Measurements from ENCODE around the gene KIR2DL1.
"Not testable (repeated sequence)": the region's sequence is repeated elsewhere in the genome, so short reads cannot be mapped to it uniquely, and the experiment has no call there.

The KIR2DL1 gene

GRCh38 chr19:54744080-54744479 lies 25.5 kb upstream of the KIR2DL1 start:
- H3K36me3 ChIP-seq (ENCODE audit: control insufficient read depth in 1 of 2, insufficient read depth in 2 of 2, low read depth in 1 of 2, low read length in 2 of 2); H3K79me1 ChIP-seq (replicated peaks; ENCODE audit: low read length, poor library complexity, severe bottlenecking); H3K27ac ChIP-seq (ENCODE audit: low read length, poor library complexity, severe bottlenecking); H4K91ac ChIP-seq (ENCODE audit: low read length); H3K4me2 ChIP-seq (ENCODE audit: low read length, poor library complexity, severe bottlenecking); H2BK5ac ChIP-seq (ENCODE audit: low read depth, low read length, poor library complexity, severe bottlenecking); H3K14ac ChIP-seq (ENCODE audit: low read length in 2 of 2); H3K27me3 ChIP-seq (ENCODE audit: control insufficient read depth in 1 of 2, insufficient read depth in 1 of 2, low read length in 2 of 2); H3K4ac ChIP-seq (ENCODE audit: low read depth in 1 of 2, low read length in 2 of 2); H3K4me1 ChIP-seq (ENCODE audit: control insufficient read depth, insufficient read depth, low read depth, low read length); DNase-seq; H2BK120ac ChIP-seq (ENCODE audit: low read depth, low read length); H3K18ac ChIP-seq (ENCODE audit: low read depth in 1 of 2, low read length in 2 of 2); H2BK12ac ChIP-seq (ENCODE audit: low read length in 2 of 2); H2AK5ac ChIP-seq (ENCODE audit: low read length, severe bottlenecking); H3K9me3 ChIP-seq (ENCODE audit: control insufficient read depth, low read length); H4K8ac ChIP-seq (ENCODE audit: low read length); H3K9ac ChIP-seq (ENCODE audit: low read length); H3K23ac ChIP-seq (ENCODE audit: low read length in 2 of 2); H2BK15ac ChIP-seq (ENCODE audit: low read depth, poor library complexity, severe bottlenecking); H2AFZ ChIP-seq (ENCODE audit: low read depth, low read length); H3K4me3 ChIP-seq (ENCODE audit: insufficient read depth in 1 of 2, low read depth in 1 of 2, low read length in 2 of 2): not testable (repeated sequence)
- 14% methylated on average over 1 of the region's 5 CpGs for WGBS

- H3K79me1 ChIP-seq (replicated peaks; ENCODE audit: low read length, poor library complexity, severe bottlenecking); H3K4me2 ChIP-seq (ENCODE audit: low read length, poor library complexity, severe bottlenecking); H3K36me3 ChIP-seq (ENCODE audit: control insufficient read depth in 1 of 2, insufficient read depth in 2 of 2, low read depth in 1 of 2, low read length in 2 of 2); H3K4me1 ChIP-seq (ENCODE audit: control insufficient read depth, insufficient read depth, low read depth, low read length); H3K4me3 ChIP-seq (ENCODE audit: insufficient read depth in 1 of 2, low read depth in 1 of 2, low read length in 2 of 2); H3K14ac ChIP-seq (ENCODE audit: low read length in 2 of 2); H3K4ac ChIP-seq (ENCODE audit: low read depth in 1 of 2, low read length in 2 of 2); H3K27me3 ChIP-seq (ENCODE audit: control insufficient read depth in 1 of 2, insufficient read depth in 1 of 2, low read length in 2 of 2); H2BK15ac ChIP-seq (ENCODE audit: low read depth, poor library complexity, severe bottlenecking); H2AFZ ChIP-seq (ENCODE audit: low read depth, low read length); H2BK12ac ChIP-seq (ENCODE audit: low read length in 2 of 2); H4K91ac ChIP-seq (ENCODE audit: low read length); H3K18ac ChIP-seq (ENCODE audit: low read depth in 1 of 2, low read length in 2 of 2); H3K9me3 ChIP-seq (ENCODE audit: control insufficient read depth, low read length); H4K8ac ChIP-seq (ENCODE audit: low read length); H3K9ac ChIP-seq (ENCODE audit: low read length); H2AK5ac ChIP-seq (ENCODE audit: low read length, severe bottlenecking); H2BK120ac ChIP-seq (ENCODE audit: low read depth, low read length); H2BK5ac ChIP-seq (ENCODE audit: low read depth, low read length, poor library complexity, severe bottlenecking); H3K27ac ChIP-seq (ENCODE audit: low read length, poor library complexity, severe bottlenecking); DNase-seq; H3K23ac ChIP-seq (ENCODE audit: low read length in 2 of 2): not testable (repeated sequence)
- WGBS = 78% methylated on average over 5 of the region's 9 CpGs
Observed at GRCh38 chr19:54747614-54748322, 21.8 kb upstream of the KIR2DL1 start.

- not testable (repeated sequence) for H2AFZ ChIP-seq (ENCODE audit: low read depth, low read length); H3K4ac ChIP-seq (ENCODE audit: low read depth in 1 of 2, low read length in 2 of 2); H2AK5ac ChIP-seq (ENCODE audit: low read length, severe bottlenecking); H3K9me3 ChIP-seq (ENCODE audit: control insufficient read depth, low read length); H3K9ac ChIP-seq (ENCODE audit: low read length); H4K8ac ChIP-seq (ENCODE audit: low read length); DNase-seq; H3K4me2 ChIP-seq (ENCODE audit: low read length, poor library complexity, severe bottlenecking); H3K14ac ChIP-seq (ENCODE audit: low read length in 2 of 2); H2BK12ac ChIP-seq (ENCODE audit: low read length in 2 of 2); H3K79me1 ChIP-seq (replicated peaks; ENCODE audit: low read length, poor library complexity, severe bottlenecking); H3K27ac ChIP-seq (ENCODE audit: low read length, poor library complexity, severe bottlenecking); H3K18ac ChIP-seq (ENCODE audit: low read depth in 1 of 2, low read length in 2 of 2); H2BK5ac ChIP-seq (ENCODE audit: low read depth, low read length, poor library complexity, severe bottlenecking); H3K4me1 ChIP-seq (ENCODE audit: control insufficient read depth, insufficient read depth, low read depth, low read length); H2BK15ac ChIP-seq (ENCODE audit: low read depth, poor library complexity, severe bottlenecking); H3K23ac ChIP-seq (ENCODE audit: low read length in 2 of 2); H3K36me3 ChIP-seq (ENCODE audit: control insufficient read depth in 1 of 2, insufficient read depth in 2 of 2, low read depth in 1 of 2, low read length in 2 of 2); H2BK120ac ChIP-seq (ENCODE audit: low read depth, low read length); H4K91ac ChIP-seq (ENCODE audit: low read length); H3K27me3 ChIP-seq (ENCODE audit: control insufficient read depth in 1 of 2, insufficient read depth in 1 of 2, low read length in 2 of 2); H3K4me3 ChIP-seq (ENCODE audit: insufficient read depth in 1 of 2, low read depth in 1 of 2, low read length in 2 of 2)
- 36% methylated on average over 6 of the region's 6 CpGs for WGBS
Observed at GRCh38 chr19:54750276-54750675, 19.3 kb upstream of the KIR2DL1 start.

DNA sequence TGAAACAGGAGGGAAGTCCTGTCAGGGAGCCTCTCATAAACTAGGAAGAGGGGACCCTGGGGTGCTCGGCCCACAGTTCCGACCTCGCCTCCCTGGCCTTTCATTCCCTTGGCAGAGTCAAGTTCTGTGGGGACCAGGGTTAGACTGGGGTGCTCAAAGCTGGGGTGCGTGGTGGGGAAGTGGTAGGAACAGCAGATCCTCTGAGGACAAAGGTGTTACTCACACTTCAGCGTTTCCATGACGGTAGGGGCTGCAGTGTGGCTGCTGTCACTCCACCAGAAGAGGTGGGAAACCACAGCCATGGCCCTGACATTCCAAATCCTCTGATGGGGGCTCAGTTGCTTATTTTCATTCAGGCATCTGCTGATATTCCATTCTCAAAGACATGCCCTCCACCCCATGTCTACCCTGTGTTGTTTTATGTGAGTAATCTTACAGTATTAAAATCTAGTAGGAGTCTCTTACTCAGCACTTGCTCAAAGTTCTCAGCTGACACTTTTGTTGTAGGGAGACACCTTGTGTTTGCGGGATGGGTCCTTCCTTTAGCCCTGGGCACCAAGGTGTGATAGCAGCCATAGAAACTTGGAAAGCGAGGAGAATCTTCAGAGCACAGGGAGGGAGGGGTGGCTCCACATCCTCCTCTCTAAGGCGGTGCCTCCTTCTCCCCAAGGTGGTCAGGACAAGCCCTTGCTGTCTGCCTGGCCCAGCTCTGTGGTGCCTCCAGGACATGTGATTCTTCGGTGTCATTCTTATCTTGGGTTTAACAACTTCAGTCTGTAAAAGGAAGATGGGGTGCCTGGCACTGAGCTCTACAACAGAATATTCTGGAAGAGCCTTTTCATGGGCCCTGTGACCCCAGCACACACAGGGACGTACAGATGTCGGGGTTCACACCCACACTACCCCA lies 13.1 kb upstream of the KIR2DL1 start:
- H4K8ac ChIP-seq (ENCODE audit: low read length); H3K23ac ChIP-seq (ENCODE audit: low read length in 2 of 2); H2BK15ac ChIP-seq (ENCODE audit: low read depth, poor library complexity, severe bottlenecking); H3K4me1 ChIP-seq (ENCODE audit: control insufficient read depth, insufficient read depth, low read depth, low read length); H3K79me1 ChIP-seq (replicated peaks; ENCODE audit: low read length, poor library complexity, severe bottlenecking); H3K4me3 ChIP-seq (ENCODE audit: insufficient read depth in 1 of 2, low read depth in 1 of 2, low read length in 2 of 2); H2AFZ ChIP-seq (ENCODE audit: low read depth, low read length); H3K9me3 ChIP-seq (ENCODE audit: control insufficient read depth, low read length); H3K27ac ChIP-seq (ENCODE audit: low read length, poor library complexity, severe bottlenecking); H3K14ac ChIP-seq (ENCODE audit: low read length in 2 of 2); H2AK5ac ChIP-seq (ENCODE audit: low read length, severe bottlenecking); H2BK5ac ChIP-seq (ENCODE audit: low read depth, low read length, poor library complexity, severe bottlenecking); H2BK120ac ChIP-seq (ENCODE audit: low read depth, low read length); H4K91ac ChIP-seq (ENCODE audit: low read length); H3K27me3 ChIP-seq (ENCODE audit: control insufficient read depth in 1 of 2, insufficient read depth in 1 of 2, low read length in 2 of 2); H3K4ac ChIP-seq (ENCODE audit: low read depth in 1 of 2, low read length in 2 of 2); H2BK12ac ChIP-seq (ENCODE audit: low read length in 2 of 2); H3K4me2 ChIP-seq (ENCODE audit: low read length, poor library complexity, severe bottlenecking); DNase-seq; H3K36me3 ChIP-seq (ENCODE audit: control insufficient read depth in 1 of 2, insufficient read depth in 2 of 2, low read depth in 1 of 2, low read length in 2 of 2); H3K9ac ChIP-seq (ENCODE audit: low read length); H3K18ac ChIP-seq (ENCODE audit: low read depth in 1 of 2, low read length in 2 of 2): not testable (repeated sequence)
- WGBS = 68% methylated on average over 10 of the region's 12 CpGs
